Ecto neural progenitor cell (in vitro differentiated cells): Measurements from ENCODE around the gene NUDT3.
A peak's percentile ranks its signal among the peaks of the same experiment; 100 is the strongest.
"Not testable (repeated sequence)": the region's sequence is repeated elsewhere in the genome, so short reads cannot be mapped to it uniquely, and the experiment has no call there.

Source experiments
- DNase-seq: peaks from one replicate; pipeline ENCODE4 v3.0.0-alpha.2; 2018; ENCODE audit warnings: low spot score

Gene NUDT3

DNA sequence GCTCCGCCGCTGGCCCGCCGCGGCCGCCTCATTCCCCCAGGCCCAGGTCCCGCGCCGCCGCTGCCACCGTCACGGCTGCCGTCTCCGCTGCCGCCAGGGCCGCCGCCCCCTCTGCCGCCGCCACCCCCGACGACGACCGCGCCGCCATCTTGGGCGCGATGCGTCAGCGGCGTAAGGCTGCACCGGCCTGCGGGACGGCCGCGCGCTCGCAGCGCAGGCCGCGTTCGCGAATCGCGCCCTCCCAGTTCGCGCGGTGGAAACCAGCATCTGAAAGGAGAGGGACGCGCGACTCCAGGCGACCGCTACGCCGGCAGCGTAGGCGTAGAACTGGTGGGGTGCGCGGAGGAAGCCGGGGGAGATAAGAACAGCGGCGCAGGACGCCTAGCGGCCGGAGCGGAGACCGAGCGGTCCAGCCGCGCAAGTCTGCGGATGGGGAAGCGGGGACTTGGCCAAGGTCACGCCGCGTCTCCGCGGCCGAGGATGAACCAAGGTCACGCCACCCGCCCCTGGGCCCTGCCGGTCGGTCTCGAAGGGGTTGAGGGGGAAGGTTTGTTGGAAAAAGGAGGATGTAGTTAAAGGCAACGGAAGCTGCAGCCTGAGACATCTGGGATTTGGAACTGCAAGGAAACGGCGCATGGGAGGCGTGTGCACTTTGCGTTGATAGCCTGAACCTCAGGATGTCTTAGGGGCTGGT is at the start of gene NUDT3:
Gene NUDT3 (minus strand): TSS at position 173 of the 694 bp plus-strand sequence. CDS start 307 bp downstream, outside the sequence.
- peak; percentile 96 for DNase-seq

DNA sequence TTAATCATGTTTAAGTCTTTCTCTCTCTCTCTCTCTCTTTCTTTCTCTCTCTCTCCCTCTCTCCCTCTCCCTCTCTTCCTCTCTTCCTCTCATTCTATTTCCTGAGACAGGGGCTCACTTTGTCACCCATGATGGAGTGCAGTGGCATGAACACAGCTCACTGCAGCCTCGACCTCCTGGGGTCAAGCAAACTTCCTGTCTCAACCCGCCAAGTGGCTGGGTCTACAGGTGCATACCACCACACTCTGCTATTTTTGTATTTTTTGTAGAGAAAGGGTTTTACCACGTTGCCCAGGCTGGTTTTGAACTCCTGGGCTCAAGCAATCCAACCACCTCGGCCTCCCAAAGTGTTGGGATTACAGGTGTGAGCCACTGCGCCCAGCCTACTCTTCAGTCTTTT is 49.1 kb upstream of the NUDT3 start:
- no peak for DNase-seq

DNA sequence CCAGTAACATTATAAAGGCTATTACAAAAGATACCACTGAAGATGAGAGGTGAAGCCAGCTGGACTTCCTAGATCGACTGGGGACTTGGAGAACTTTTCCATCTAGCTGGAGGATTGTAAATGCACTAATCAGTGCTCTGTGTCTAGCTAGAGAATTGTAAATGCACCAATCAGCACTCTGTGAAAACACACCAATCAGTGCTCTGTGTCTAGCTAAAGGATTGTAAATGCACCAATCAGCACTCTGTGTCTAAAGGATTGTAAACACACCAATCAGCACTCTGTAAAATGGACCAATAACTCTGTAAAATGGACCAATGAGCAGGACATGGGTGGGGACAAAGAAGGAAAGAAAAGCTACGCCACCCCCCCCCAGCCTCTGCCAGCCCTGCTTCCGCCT is 47.0 kb upstream of the NUDT3 start:
- no peak for DNase-seq

DNA sequence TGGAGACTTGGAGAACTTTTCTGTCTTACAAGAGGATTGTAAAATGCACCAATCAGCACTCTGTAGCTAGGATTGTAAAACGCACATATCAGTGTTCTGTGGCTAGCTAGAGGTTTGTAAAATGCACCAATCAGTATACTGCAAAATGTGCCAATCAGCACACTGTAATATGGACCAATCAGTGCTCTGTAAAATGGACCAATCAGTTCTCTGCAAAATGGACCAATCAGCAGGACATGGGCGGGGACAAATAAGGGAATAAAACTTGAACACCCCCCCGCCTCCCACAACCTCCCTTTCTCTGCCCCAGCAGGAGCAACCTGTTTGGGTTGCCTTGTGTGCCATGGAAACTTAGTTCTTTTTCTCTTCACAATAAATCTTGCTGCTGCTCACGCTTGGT is 46.2 kb upstream of the NUDT3 start:
- no peak for DNase-seq

DNA sequence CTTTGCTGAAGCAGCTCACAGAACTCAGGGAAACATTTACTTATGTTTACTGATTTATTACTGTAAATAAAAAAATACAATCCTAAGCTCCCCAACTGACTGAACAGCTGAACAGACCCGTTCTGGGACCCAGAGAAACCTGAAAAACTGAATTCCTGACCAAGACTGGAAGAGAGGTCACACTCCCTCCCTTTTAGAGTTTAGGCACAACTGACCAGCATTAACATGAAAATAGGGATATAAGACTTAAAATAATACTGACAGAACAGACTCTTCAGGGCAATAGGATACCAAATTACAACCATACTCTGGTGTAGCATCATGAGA is 45.1 kb upstream of the NUDT3 start:
- DNase-seq, result no peak

DNA sequence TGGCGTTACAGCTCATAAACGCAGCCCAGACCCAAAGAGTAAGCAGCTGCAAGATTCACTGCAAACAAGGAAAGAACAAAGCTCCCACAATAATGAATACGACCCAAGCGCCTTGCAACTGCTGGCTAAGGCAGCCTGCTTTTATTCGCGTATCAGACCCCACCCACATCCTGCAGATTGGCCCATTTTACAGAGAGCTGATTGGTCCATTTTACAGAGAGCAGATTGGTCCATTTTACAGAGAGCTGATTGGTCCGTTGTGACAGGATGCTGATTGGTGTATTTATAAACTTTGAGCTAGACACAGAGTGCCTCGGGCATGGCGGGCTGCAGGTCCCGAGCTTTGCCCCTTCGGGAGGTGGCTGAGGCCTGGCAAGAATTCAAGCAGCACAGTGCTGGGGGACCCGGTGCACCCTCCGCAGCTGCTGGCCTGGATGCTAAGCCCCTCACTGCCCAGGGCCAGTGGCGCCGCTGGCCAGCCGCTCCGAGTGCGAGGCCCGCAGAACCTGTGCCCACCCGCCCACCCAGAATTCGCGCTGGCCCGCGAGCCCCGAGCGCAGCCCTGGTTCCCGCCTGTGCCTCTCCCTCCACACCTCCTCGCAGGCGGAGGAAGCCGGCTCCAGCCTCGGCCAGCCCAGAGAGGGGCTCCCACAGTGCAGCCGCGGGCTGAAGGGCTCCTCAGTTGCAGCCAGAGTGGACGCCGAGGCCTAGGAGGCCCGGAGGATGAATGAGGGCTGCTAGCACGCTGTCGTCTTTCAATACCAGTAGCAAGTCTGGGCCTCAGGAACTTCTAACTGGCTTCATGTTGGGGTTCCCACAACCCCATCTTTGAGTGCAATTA is 44.6 kb upstream of the NUDT3 start:
- no peak for DNase-seq

DNA sequence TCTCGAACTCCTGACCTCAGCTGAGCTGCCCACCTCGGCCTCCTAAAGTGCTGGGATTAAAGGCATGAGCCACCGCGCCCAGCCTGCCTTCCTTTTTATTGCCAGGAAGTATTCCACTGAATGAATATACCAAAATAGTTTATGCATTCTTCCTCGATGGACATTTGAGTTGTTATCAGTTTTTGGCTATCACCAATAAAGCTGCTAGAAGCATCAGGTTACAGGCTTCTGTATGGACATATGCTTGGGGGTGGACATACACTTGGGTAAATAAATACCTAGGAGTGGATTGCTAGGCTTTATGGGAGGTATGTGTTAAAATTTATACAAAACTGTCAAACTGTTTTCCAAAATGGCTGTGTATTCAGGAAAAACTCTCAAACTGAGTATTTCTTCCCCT is 43.4 kb upstream of the NUDT3 start:
- DNase-seq, result no peak

DNA sequence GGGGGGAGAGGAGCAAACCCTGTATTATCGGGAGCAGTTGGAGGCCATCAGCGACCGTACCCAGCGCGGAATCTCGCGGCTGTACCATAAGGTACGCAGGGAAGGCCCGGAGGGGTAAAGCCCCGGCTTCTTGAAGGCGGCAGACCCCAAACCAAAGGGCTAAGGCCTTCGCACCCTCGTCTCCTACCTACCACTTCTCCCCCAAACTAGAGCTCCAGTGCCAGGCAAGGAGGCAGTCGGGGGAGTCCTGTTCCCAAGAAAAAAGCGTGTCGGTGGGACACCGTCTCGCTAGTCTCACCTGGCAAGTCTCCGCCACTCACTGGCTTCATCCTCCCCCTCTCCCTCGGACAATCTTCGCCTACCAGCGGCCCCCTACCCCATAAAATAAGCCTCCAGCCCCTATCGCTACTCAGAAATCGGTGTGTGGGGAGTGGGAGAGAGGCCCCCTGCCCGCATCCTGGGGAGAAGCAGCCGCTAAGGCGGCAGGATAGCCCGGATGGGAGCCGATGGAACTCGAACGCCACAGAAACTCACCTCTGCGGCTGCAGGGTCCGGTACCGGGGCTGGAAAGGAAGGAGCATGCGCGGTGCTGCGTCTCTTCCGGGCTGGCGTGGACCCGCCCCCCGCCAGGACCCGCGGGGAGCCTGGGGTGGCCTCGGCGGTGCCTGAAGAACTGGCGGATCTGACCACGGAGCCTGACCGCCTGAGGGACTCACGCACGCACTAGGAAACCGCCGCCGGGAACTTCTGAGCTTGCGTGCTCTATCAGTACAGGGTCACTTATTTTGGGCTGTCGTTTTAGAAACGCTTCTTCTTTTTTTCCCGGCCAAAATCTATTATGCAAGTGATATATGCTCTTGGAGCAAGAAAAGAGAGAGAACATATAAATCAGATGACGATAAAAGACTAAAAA is 33.3 kb upstream of the NUDT3 start, which contains the start of gene RPS10:
Gene RPS10 (minus strand): TSS at position 572 of the 913 bp plus-strand sequence. CDS start 848 bp downstream, outside the sequence.
- DNase-seq, result peak; percentile 94

DNA sequence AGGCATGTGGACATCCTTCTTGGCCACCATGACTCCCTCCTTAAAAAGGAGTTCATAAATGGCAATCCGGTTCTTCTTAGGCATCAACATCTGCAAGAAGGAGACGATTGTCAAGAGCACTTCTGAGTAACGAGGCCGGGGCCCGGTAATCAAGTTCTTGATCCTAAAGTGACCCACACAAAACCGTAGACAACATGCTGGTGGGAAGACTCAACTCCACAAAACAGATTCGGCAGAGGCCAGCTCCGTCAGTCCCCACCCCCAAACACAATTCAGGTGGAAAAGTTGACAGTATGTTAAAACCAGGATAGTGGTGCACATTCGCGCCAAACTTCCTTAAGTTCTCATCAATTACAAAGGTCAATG is 32.6 kb upstream of the NUDT3 start:
- DNase-seq, result no peak

DNA sequence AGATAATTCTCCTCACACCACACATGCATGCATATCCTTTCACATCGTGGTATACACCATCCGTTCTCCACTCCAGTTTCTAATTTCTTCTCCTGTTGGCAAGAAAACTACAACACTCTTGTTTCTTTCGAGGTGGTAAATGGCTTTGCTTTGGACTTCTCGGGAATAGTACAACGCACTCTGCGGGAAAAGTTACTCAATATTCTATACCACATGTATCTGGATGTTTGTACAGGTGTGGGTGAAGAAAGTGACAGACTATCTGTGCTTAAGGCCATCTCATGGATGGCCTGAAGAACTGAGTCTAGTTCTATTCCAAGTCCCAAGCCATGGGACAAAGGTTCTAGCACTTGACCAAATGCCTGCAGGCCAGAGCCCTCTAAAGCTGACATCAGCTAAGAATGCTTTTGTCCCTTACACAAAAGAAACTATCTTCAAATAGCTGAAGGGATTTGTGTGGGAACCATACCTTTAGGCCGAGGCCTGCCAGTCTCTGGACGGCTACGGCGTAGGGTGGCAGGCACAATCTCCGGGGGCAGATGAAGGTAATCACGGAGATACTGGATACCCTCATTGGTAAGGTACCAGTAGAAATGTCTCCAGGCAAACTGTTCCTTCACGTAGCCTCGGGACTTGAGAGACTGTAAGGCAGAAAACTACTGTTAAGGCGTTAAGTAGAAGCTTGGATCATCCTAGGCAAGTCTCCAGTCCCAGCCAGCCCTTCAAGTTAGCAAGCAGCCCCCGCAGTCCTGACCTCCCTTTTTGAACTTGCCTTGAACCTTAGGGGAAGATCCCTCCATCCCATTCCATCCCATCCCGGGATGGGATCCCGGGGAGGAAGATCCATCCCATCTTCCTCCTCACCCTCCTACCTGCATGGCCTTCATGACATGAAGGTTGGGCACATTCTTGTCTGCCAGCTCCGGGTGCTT is 32.0 kb upstream of the NUDT3 start:
- DNase-seq, result no peak

DNA sequence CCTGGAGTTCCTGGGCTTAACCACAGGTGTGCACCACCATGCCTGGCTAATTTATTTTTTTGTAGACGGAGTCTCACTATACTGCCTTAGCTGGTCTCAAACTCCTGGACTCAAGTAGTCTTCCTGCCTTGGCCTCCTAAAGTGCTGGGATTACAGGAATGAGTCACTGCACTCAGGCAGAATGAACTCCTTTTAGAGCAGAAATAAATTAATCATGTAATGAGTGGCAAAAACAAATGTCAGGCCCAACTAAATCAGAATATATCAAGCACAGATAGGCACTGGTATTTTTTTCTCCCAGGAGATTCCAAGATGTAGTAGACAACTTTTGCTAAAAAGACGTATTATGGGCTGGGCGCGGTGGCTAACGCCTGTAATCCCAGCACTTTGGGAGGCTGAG is 30.8 kb upstream of the NUDT3 start:
- no peak for DNase-seq

DNA sequence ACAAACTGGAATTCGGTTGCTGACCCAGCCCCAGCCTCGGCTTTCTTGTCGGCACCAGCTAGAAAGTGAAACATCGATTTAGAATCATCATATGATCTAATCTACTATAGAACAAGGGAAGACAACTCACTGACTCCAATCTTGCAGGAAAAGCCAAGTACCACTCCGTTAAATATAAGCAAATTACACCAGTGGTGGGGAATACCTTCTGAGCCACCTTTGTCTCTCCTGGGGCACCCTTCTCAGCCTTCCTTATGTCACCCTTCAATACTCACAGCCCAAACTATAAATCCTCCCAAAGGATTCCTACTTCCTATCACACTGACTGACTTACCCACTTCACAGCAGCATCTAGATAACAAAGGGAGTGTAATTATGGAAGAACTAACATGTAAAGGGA is 25.9 kb upstream of the NUDT3 start:
- DNase-seq, result no peak

DNA sequence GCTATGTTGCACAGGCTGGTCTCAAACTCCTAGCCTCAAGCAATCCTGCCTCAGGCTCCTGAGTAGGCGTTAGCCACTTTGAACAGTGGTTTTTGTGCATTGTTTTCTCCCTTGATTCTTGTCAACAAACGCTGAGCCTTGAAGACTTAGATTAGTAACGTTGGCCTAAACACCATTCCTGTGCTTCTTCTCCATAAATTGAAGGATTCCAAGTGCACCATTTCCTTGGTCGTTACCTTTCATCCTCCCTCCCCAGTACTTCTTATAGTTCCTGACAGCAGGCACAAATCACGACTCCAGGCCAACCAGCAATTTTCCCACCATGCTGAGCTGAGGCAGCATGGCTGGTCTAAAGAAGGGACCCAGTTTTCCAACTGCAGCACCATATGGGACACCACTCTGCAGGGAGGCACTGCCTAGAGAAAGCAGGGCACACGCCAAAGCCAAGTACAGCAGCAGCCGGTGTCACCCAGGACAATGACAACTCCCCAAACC is 24.5 kb upstream of the NUDT3 start:
- no peak for DNase-seq

DNA sequence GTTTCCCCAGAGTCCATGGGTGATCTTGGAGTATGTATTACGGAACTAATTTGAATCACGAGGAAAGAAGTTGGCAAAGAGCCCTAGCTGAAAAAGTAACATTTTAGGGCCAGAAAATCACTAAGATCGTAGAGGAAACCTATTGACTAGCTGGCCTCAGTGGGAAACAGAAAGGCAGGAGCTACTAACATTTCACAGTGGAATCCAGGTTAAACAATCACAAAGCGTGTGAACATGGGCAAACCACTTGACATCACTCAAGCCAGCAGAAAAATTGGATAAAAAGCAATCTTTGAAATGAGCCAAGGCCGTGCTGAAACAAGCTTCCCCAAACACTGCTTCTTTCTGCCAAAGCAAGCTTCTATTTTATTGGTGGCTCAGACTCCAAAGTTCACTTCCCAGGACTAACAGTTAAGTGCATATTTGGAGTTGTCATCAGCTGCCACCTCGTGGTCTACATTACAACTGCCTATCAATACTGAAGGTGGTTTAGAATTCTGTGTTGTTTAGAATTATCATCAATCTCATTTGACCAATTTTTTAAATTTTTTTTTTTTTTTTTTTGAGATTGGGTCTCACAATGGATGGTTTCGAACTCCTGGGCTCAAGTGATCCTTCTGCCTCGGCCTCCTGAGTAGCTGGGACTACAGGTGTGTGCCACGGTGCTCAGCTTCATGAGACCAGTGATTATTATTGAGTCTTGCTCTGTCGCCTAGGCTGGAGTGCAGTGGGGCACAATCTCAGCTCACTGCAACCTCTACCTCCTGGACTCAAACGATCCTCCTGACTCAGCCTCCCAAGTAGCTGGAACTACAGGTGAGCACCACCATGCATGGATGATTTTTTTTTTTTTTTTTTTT is 22.8 kb upstream of the NUDT3 start:
- DNase-seq, result no peak

DNA sequence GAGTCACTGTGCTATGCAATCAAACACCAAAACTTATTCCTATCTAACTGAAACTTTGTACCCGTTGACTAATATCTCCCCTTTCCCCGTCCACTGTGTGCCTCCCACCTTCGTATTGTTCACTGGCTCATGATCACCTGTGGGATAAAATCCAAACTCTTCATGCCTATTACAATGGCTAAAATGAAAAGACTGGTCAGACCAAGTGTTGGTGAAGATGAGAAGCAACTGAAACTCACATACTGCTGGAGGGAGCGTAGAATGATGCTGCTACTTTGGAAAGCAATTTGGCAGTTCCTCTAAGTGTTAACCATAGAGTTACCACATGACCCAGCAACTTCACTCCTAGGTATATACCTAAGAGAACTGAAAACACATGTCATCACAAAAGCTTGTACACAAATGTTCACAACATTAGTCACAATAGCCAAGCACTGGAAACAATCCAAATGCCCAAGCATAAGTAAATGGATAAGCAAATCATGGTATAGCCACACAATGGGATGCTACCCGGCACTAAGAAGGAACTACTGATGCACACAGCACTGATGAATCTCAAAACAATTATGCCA is 20.3 kb upstream of the NUDT3 start:
- DNase-seq, result no peak

DNA sequence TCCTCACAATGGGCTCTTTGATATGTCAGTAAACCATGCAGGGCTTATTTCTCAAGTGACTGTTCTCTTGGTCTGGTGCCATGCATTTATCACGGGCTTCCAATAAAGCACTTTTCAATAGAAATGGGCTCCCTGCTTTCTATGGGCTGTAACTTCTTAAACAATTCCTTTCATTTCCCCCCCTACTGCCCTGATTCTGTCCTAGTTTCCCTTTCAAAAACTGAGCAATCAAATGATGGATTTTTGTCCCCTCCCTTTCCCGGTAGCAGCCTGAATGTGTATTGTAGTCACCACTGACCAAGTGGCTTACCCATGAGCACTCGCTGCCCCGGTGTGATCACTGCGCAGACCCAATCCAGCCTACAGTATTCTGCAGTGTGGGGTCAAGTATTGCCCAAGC is 19.5 kb upstream of the NUDT3 start:
- no peak for DNase-seq

DNA sequence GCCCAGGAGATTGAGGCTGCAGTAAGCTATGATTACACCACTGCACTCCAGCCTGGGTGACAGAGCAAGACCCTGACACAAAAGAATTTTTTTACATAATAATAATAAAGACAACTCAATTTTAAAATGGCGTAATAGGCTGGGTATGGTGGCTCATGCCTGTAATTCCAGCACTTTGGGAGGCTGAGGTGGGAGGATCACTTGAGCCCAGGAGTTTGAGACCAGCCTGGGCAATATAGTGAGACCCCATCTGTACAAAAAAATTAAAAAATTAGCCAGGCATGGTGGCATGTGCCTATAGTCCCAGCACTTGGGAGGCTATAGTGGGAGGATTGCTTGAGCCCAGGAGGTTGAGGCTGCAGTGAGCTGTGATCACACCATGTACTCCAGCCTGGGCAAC is 15.4 kb upstream of the NUDT3 start:
- DNase-seq, result not testable (repeated sequence)

DNA sequence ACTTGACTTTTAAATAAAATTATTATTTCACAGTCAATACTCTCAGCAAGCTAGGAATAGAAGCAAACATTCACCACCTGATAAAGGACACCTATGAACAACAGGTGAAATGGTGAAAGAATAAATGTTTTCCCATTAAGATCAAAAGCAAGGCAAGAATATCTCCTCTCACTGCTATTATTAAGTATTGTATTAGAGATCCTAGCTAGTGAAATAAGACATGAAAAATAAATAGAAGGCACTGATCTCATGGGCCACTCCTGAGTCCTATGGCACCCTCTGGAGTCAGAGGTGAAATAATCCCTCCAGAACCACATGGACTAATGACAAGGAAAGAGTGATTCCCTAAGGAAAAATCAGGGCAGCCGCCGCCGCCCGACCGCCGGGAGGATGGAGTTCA is 4.0 kb upstream of the NUDT3 start:
- DNase-seq, result no peak

DNA sequence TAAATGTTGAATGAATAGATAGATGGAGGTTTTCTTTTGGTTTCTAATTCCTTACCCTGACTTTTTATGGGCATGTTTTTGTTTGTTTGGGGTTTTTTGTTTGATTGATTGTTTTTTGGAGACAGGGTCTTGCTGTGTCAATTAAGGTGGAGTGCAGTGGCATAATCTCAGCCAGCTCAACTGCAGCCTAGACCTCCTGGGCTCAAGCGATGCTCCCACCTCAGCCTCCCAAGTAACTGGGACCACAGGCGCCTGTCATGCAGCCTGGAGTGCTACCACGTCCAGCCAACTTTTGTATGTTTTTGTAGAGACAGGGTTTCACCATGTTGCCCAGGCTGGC is 1.5 kb upstream of the NUDT3 start:
- no peak for DNase-seq
